WERI-Rb-1 (cell line): ENCODE data around the gene SRPK2.
"Not testable (repeated sequence)": the region's sequence is repeated elsewhere in the genome, so short reads cannot be mapped to it uniquely, and the experiment has no call there.

Source experiments
- DNase-seq: peaks from one replicate; pipeline ENCODE4 v3.0.0-alpha.2; 2020
- H3K27ac ChIP-seq: fragments of 250-450 bp; sonication (Bioruptor Pico); 2 replicates; pipeline ENCODE4 v1.5.1; 2020; ENCODE audit warnings: mild to moderate bottlenecking, moderate library complexity
- H3K27me3 ChIP-seq: fragments of 250-450 bp; sonication (Bioruptor Pico); 2 replicates; pipeline ENCODE4 v1.5.1; 2021; ENCODE audit warnings: mild to moderate bottlenecking, low read depth, moderate library complexity; ENCODE audit not compliant: insufficient read depth, severe bottlenecking
- H3K36me3 ChIP-seq: fragments of 250-450 bp; sonication (Bioruptor Pico); 2 replicates; pipeline ENCODE4 v1.5.1; 2020; ENCODE audit warnings: mild to moderate bottlenecking, moderate library complexity
- H3K4me3 ChIP-seq: 2 replicates; pipeline ENCODE4 v1.5.1; 2011; ENCODE audit warnings: low read depth, mild to moderate bottlenecking, control low read depth, low read length
- H3K9me3 ChIP-seq: fragments of 250-450 bp; sonication (Bioruptor Pico); 2 replicates; pipeline ENCODE4 v1.5.1; 2021; ENCODE audit warnings: mild to moderate bottlenecking, moderate library complexity; ENCODE audit not compliant: severe bottlenecking
- CTCF ChIP-seq: IDR thresholded peaks from 2 replicates; pipeline ENCODE4 v1.5.1; 2011; ENCODE audit warnings: low read depth, mild to moderate bottlenecking, control low read depth, inconsistent platforms, low read length

Gene SRPK2

DNA sequence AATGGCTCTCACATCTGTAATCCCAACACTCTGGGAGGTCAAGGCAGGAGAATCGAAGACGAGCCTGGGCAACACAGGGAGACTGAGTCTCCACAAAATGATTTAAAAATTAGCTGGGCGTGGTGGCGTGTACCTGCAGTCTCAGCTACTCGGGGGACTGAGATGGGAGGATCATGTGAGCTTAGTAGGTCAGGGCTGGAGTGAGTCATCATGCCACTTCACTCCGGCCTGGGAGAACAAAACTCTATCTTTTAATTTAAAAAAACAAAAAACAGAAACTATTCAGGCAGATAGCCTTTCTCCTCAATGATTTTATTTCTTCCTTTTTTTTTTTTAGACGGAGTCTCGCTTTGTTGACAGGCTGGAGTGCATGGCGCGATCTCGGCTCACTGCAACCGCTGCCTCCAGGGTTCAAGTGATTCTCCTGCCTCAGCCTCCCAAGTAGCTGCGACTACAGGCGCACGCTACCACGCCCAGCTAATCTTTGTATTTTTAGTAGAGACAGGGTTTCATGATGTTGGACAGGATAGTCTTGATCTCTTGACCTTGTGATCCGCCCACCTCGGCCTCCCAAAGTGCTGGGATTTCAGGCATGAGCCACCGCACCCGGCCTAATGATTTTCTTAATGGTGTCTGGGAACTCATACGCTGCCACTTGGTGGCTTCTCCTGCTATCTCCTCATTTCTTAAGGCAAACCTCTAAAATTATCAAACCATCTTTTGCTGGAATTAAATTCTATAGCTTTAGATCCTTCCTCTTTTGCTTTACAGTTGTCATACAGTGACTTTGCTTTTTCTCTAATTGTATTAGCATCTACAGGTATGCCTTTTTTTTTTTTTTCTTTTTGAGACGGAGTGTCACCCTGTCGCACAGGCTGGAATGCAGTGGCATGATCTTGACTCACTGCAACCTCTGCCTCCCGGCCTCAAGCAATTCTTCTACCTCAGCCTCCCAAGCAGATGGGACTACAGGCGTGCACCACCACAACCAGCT lies 22.9 kb downstream of the SRPK2 start:
- H3K27ac ChIP-seq = no peak overlapping the region
- no peaks in the 10 kb centered on the region for H3K9me3 ChIP-seq
- H3K4me3 ChIP-seq = no peak overlapping the region
- no peaks in the 10 kb centered on the region; the same call in 1 of the 2 replicates for H3K36me3 ChIP-seq
- no peak for DNase-seq
- H3K27me3 ChIP-seq = no peaks in the 10 kb centered on the region
- TF ChIP-seq CTCF = no peak

- H3K27me3 ChIP-seq = no peaks in the 10 kb centered on the region
- H3K4me3 ChIP-seq = no peak overlapping the region
- H3K36me3 ChIP-seq = no peaks in the 10 kb centered on the region; the same call in 1 of the 2 replicates
- no peak for DNase-seq
- H3K9me3 ChIP-seq = no peaks in the 10 kb centered on the region
- H3K27ac ChIP-seq = no peak overlapping the region
- TF ChIP-seq CTCF = no peak
Measured at GRCh38 chr7:105364684-105365083, 24.0 kb downstream of the SRPK2 start.

DNA sequence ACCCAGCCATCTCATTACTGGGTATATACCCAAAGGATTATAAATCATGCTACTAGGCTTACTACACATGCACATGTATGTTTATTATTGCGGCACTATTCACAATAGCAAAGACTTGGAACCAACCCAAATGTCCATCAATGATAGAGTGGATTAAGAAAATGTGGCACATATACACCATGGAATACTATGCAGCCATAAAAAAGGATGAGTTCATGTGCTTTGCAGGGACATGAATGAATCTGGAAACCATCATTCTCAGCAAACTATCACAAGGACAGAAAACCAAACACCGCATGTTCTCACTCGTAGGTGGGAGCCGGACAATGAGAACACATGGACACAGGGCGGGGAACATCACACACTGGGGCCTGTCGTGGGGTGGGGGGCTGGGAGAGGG lies 25.1 kb downstream of the SRPK2 start:
- not testable (repeated sequence) for H3K4me3 ChIP-seq, H3K36me3 ChIP-seq, H3K9me3 ChIP-seq, H3K27ac ChIP-seq, DNase-seq, H3K27me3 ChIP-seq

DNA sequence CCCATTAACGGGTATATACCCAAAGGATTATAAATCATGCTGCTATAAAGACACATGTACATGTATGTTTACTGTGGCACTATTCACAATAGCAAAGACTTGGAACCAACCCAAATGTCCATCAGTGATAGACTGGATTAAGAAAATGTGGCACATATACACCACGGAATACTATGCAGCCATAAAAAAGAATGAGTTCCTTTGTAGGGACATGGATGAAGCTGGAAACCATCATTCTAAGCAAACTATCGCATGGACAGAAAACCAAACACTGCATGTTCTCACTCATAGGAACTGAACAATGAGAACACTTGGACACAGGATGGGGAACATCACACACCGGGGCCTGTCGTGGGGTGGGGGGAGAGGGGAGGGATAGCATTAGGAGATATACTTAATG lies 26.0 kb downstream of the SRPK2 start:
- not testable (repeated sequence) for H3K4me3 ChIP-seq, H3K36me3 ChIP-seq, H3K27ac ChIP-seq, H3K27me3 ChIP-seq, DNase-seq, H3K9me3 ChIP-seq

GRCh38 chr7:105361995-105362394 lies 26.7 kb downstream of the SRPK2 start:
- DNase-seq, H3K9me3 ChIP-seq, H3K36me3 ChIP-seq, H3K27ac ChIP-seq, H3K4me3 ChIP-seq, H3K27me3 ChIP-seq: not testable (repeated sequence)

DNA sequence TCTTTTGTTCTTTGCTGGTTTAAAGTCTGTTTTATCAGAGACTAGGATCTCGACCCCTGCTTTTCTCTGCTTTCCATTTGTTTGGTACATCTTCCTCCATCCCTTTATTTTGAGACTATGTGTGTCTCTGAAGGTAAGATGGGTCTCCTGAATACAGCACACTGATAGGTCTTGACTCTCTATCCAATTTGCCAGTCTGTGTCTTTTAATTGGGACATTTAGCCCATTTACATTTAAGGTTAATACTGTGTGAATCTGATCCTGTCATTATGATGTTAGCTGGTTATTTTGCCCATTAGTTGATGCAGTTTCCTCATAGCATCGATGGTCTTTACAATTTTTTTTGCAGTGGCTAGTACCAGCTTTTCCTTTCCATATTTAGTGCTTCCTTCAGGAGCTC lies 28.6 kb downstream of the SRPK2 start:
- H3K27ac ChIP-seq, H3K36me3 ChIP-seq, H3K4me3 ChIP-seq, H3K9me3 ChIP-seq, H3K27me3 ChIP-seq, DNase-seq: not testable (repeated sequence)

- DNase-seq = no peak
- Histone ChIP-seq H3K27me3 (no peaks in the 10 kb centered on the region), H3K36me3 (no peaks in the 10 kb centered on the region), H3K27ac (no peak overlapping the region), H3K9me3 (no peaks in the 10 kb centered on the region), H3K4me3 (no peak overlapping the region)
- TF ChIP-seq CTCF = no peak
Measured at GRCh38 chr7:105355701-105356100, 33.0 kb downstream of the SRPK2 start.

DNA sequence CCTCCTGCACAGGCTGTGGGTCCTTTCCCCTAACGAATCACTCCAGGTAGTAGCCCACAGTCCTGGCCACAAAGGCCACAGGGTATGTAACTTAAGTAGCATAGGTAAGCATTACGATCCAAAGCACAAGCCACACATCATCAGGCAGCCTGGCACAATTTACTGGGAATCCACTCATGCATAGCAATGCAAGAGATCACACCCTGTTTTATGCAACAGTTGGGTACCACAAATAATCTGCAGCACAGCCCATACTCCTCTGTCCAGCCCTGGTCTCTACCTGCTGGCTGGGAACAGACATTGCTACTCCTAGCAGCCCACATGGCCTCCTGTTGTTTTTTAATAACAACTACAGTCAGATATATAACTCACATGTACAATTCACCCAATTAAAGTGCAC lies 34.3 kb downstream of the SRPK2 start:
- Histone ChIP-seq H3K9me3 (no peaks in the 10 kb centered on the region), H3K4me3 (no peak overlapping the region), H3K27me3 (no peaks in the 10 kb centered on the region), H3K36me3 (no peaks in the 10 kb centered on the region), H3K27ac (no peak overlapping the region)
- no peak for DNase-seq
- TF ChIP-seq CTCF = no peak
